ENCODE data around the gene TOLLIP. TPM values are rescaled to one million over a fixed set of nuclear protein-coding genes. Genes with fewer than 3 reads are reported as not detected.
"Not testable (repeated sequence)": the region's sequence is repeated elsewhere in the genome, so short reads cannot be mapped to it uniquely, and the experiment has no call there.

TOLLIP gene
- total RNA-seq, 1 donor from 2014 or later, result 43.2 TPM

GRCh38 chr11:1252371-1253102 lies 56.9 kb downstream of the TOLLIP start:
- intact Hi-C loops (cut with micrococcal nuclease), result no loop called here

GRCh38 chr11:1251236-1251770 lies 58.1 kb downstream of the TOLLIP start:
- intact Hi-C loops (cut with micrococcal nuclease), result no loop called here

- intact Hi-C loops (cut with micrococcal nuclease), result not testable (repeated sequence)
These were observed 59.0 kb downstream of the TOLLIP start for GRCh38 chr11:1250411-1250810.

GRCh38 chr11:1248951-1249350 lies 60.5 kb downstream of the TOLLIP start:
- intact Hi-C loops (cut with micrococcal nuclease), result not testable (repeated sequence)

GRCh38 chr11:1247026-1247425 lies 62.4 kb downstream of the TOLLIP start:
- intact Hi-C loops (cut with micrococcal nuclease), result not testable (repeated sequence)

- intact Hi-C loops (cut with micrococcal nuclease), result not testable (repeated sequence)
These were observed 63.1 kb downstream of the TOLLIP start for GRCh38 chr11:1246301-1246700.

GRCh38 chr11:1245717-1246116 lies 63.7 kb downstream of the TOLLIP start:
- intact Hi-C loops (cut with micrococcal nuclease), result not testable (repeated sequence)

- intact Hi-C loops (cut with micrococcal nuclease), result not testable (repeated sequence)
These were observed 64.9 kb downstream of the TOLLIP start for GRCh38 chr11:1244557-1244956.

- intact Hi-C loops (cut with micrococcal nuclease), result not testable (repeated sequence)
These were observed 65.9 kb downstream of the TOLLIP start for GRCh38 chr11:1243521-1243920.

GRCh38 chr11:1242751-1243150 lies 66.7 kb downstream of the TOLLIP start:
- intact Hi-C loops (cut with micrococcal nuclease), result not testable (repeated sequence)

- intact Hi-C loops (cut with micrococcal nuclease), result no loop called here
These were observed 67.1 kb downstream of the TOLLIP start for GRCh38 chr11:1242289-1242688.

- intact Hi-C loops (cut with micrococcal nuclease), result no loop called here
These were observed 67.7 kb downstream of the TOLLIP start for GRCh38 chr11:1241706-1242105.

- intact Hi-C loops (cut with micrococcal nuclease), result no loop called here
These were observed 68.7 kb downstream of the TOLLIP start for GRCh38 chr11:1240771-1241170.

- intact Hi-C loops (cut with micrococcal nuclease), result no loop called here
These were observed 69.7 kb downstream of the TOLLIP start for GRCh38 chr11:1239596-1240205.

GRCh38 chr11:1238767-1239595 lies 70.5 kb downstream of the TOLLIP start:
- intact Hi-C loops (cut with micrococcal nuclease), result no loop called here

GRCh38 chr11:1237851-1238250 lies 71.6 kb downstream of the TOLLIP start:
- intact Hi-C loops (cut with micrococcal nuclease), result no loop called here

GRCh38 chr11:1237128-1237580 lies 72.3 kb downstream of the TOLLIP start:
- intact Hi-C loops (cut with micrococcal nuclease), result no loop called here

GRCh38 chr11:1236316-1237127 lies 72.9 kb downstream of the TOLLIP start:
- intact Hi-C loops (cut with micrococcal nuclease), result no loop called here

GRCh38 chr11:1235901-1236315 lies 73.5 kb downstream of the TOLLIP start:
- intact Hi-C loops (cut with micrococcal nuclease), result no loop called here

- intact Hi-C loops (cut with micrococcal nuclease), result no loop called here
These were observed 74.0 kb downstream of the TOLLIP start for GRCh38 chr11:1235306-1235900.
